H1 (cell line): Measurements from ENCODE around the gene FHIT. TPM values are rescaled to one million over a fixed set of nuclear protein-coding genes. Genes with fewer than 3 reads are reported as not detected.

Source experiments
- CTCF ChIA-PET: fragments of 300-600 bp; sonication (Branson Sonifier 250); formaldehyde crosslinking; loops from one replicate; lab custom pipeline; 2021; ENCODE audit not compliant: partially characterized antibody; lab: Charles Lee
- POLR2A ChIA-PET: fragments of 300-600 bp; sonication (Branson Sonifier 250); formaldehyde crosslinking; loops from one replicate; lab custom pipeline; 2021; ENCODE audit warnings: inconsistent platforms; ENCODE audit not compliant: partially characterized antibody; lab: Charles Lee
- DNase-seq, 2 experiments: peaks; one replicate each; pipeline versions ENCODE4 v3.0.0 to v3.0.0-alpha.2; 2010 to 2022; ENCODE audit warnings: low spot score in 2 of 2, low read depth in 1 of 2, mixed read lengths in 1 of 2
- FAIRE-seq: peaks from 2 replicates; lab custom pipeline; 2011; peaks lifted over from hg19 to GRCh38; lab: Jason Lieb, UNC
- H2AFZ ChIP-seq: 2 replicates; pipeline ENCODE4 v1.8.1; 2012; ENCODE audit warnings: low read length, inconsistent platforms
- H2AK5ac ChIP-seq: 2 replicates; pipeline ENCODE4 v1.6.1; 2013; ENCODE audit warnings: low read depth, low read length
- H2BK120ac ChIP-seq: replicated peaks from 2 replicates; pipeline ENCODE3; 2013; ENCODE audit warnings: low read depth, low read length, inconsistent platforms
- H2BK12ac ChIP-seq: 2 replicates; pipeline ENCODE4 v1.6.1; 2013; ENCODE audit warnings: low read depth, low read length
- H2BK15ac ChIP-seq: 2 replicates; pipeline ENCODE4 v1.6.1; 2013; ENCODE audit warnings: low read length
- H2BK20ac ChIP-seq: 2 replicates; pipeline ENCODE4 v1.6.1; 2013; ENCODE audit warnings: low read length
- H2BK5ac ChIP-seq: 2 replicates; pipeline ENCODE4 v1.6.1; 2013; ENCODE audit warnings: low read depth, low read length
- H3K14ac ChIP-seq: 2 replicates; pipeline ENCODE4 v1.6.1; 2013; ENCODE audit warnings: inconsistent platforms; ENCODE audit not compliant: insufficient read length
- H3K18ac ChIP-seq: 2 replicates; pipeline ENCODE4 v1.6.1; 2013; ENCODE audit warnings: low read length; ENCODE audit errors: extremely low read depth
- H3K23ac ChIP-seq: 2 replicates; pipeline ENCODE4 v1.6.1; 2013; ENCODE audit warnings: inconsistent platforms; ENCODE audit not compliant: insufficient read length
- H3K23me2 ChIP-seq: 2 replicates; pipeline ENCODE4 v1.6.1; 2013; ENCODE audit warnings: low read depth, low read length
- H3K27ac ChIP-seq: 2 replicates; pipeline ENCODE4 v1.6.1; 2011; ENCODE audit warnings: low read depth, low read length, inconsistent platforms
- H3K27me3 ChIP-seq, 4 experiments: replicated peaks in 1 of 4; 1 replicate in 1 of 4; 2 replicates in 3 of 4; pipeline versions ENCODE4 v1.6.1 to v1.8.1; 2011 to 2013; ENCODE audit warnings: low read length in 3 of 4, mild to moderate bottlenecking in 3 of 4, inconsistent platforms in 2 of 4, mixed read lengths in 2 of 4, moderate library complexity in 1 of 4; ENCODE audit not compliant: control insufficient read depth in 3 of 4, insufficient read depth in 3 of 4; ENCODE audit errors: extremely low read depth in 1 of 4
- H3K36me3 ChIP-seq, 4 experiments: 2 replicates each; pipeline versions ENCODE4 v1.6.1 to v1.8.1; 2011 to 2013; ENCODE audit warnings: mild to moderate bottlenecking in 4 of 4, low read length in 3 of 4, moderate library complexity in 2 of 4, control low read depth in 1 of 4, inconsistent platforms in 1 of 4; ENCODE audit not compliant: insufficient read depth in 4 of 4, control insufficient read depth in 2 of 4
- H3K4ac ChIP-seq: replicated peaks from 2 replicates; pipeline ENCODE3; 2013; ENCODE audit warnings: low read length, low read depth, mixed read lengths, inconsistent platforms; ENCODE audit not compliant: insufficient read length
- H3K4me1 ChIP-seq, 4 experiments: replicated peaks in 1 of 4; 1 replicate in 1 of 4; 2 replicates in 3 of 4; pipeline versions ENCODE4 v1.6.1 to v1.8.1; 2011 to 2013; ENCODE audit warnings: low read length in 3 of 4, inconsistent platforms in 2 of 4, mixed read lengths in 1 of 4; ENCODE audit not compliant: insufficient read depth in 4 of 4, control insufficient read depth in 3 of 4
- H3K4me2 ChIP-seq, 2 experiments: 2 replicates each; pipeline versions ENCODE4 v1.6.1 to v1.8.1; 2011 to 2013; ENCODE audit warnings: low read depth in 2 of 2, low read length in 2 of 2, control low read depth in 1 of 2, inconsistent platforms in 1 of 2, mild to moderate bottlenecking in 1 of 2; ENCODE audit not compliant: insufficient read depth in 1 of 2
- H3K4me3 ChIP-seq, 4 experiments: fragments of 200-600, 300-600 bp in 1 of 4; sonication (generic), shearing (Covaris generic), sonication (Bioruptor Twin) in 1 of 4; 2 replicates each; pipeline versions ENCODE4 v1.5.1 to v1.8.1; 2011 to 2016; ENCODE audit warnings: low read length in 4 of 4, low read depth in 3 of 4, control low read depth in 2 of 4, inconsistent platforms in 2 of 4, mild to moderate bottlenecking in 2 of 4, mixed read lengths in 1 of 4, moderate library complexity in 1 of 4; ENCODE audit not compliant: insufficient read depth in 2 of 4; ENCODE audit errors: extremely low read depth in 1 of 4
- H3K56ac ChIP-seq: replicated peaks from 2 replicates; pipeline ENCODE3; 2013; ENCODE audit warnings: low read depth, mild to moderate bottlenecking, mixed read lengths, low read length, inconsistent platforms; ENCODE audit not compliant: insufficient read length
- H3K79me1 ChIP-seq: 2 replicates; pipeline ENCODE4 v1.6.1; 2013; ENCODE audit warnings: low read depth, low read length, control low read depth
- H3K79me2 ChIP-seq, 2 experiments: 2 replicates each; pipeline versions ENCODE4 v1.6.1 to v1.8.1; 2012 to 2013; ENCODE audit warnings: low read length in 2 of 2, mild to moderate bottlenecking in 2 of 2, inconsistent platforms in 1 of 2; ENCODE audit not compliant: insufficient read depth in 2 of 2, control insufficient read depth in 1 of 2
- H3K9ac ChIP-seq, 4 experiments: replicated peaks in 1 of 4; 1 replicate in 1 of 4; 2 replicates in 3 of 4; pipeline versions ENCODE4 v1.6.1 to v1.8.1; 2011 to 2013; ENCODE audit warnings: low read depth in 3 of 4, low read length in 3 of 4, control low read depth in 2 of 4, mild to moderate bottlenecking in 2 of 4, moderate library complexity in 2 of 4, inconsistent platforms in 1 of 4; ENCODE audit errors: extremely low read depth in 1 of 4
- H3K9me3 ChIP-seq, 2 experiments: 2 replicates each; pipeline versions ENCODE4 v1.6.1 to v1.8.1; 2012 to 2013; ENCODE audit warnings: mild to moderate bottlenecking in 2 of 2, moderate library complexity in 2 of 2, control low read depth in 1 of 2, inconsistent platforms in 1 of 2, low read depth in 1 of 2, low read length in 1 of 2, mixed read lengths in 1 of 2; ENCODE audit not compliant: insufficient read depth in 2 of 2
- H4K20me1 ChIP-seq, 2 experiments: replicated peaks in 1 of 2; 2 replicates each; pipeline versions ENCODE3 to v1.8.1; 2011 to 2013; ENCODE audit warnings: inconsistent platforms in 2 of 2, low read length in 2 of 2, mild to moderate bottlenecking in 1 of 2; ENCODE audit not compliant: insufficient read depth in 2 of 2, control insufficient read depth in 1 of 2
- H4K5ac ChIP-seq: 2 replicates; pipeline ENCODE4 v1.6.1; 2013; ENCODE audit warnings: low read length, low read depth, mixed read lengths, inconsistent platforms; ENCODE audit not compliant: insufficient read length
- H4K8ac ChIP-seq: 2 replicates; pipeline ENCODE4 v1.8.0; 2013; ENCODE audit warnings: mild to moderate bottlenecking, moderate library complexity, low read length, inconsistent platforms; ENCODE audit not compliant: insufficient read depth; ENCODE audit errors: extremely low read depth
- H4K91ac ChIP-seq: replicated peaks from 2 replicates; pipeline ENCODE3; 2013; ENCODE audit warnings: low read length, mixed read lengths, inconsistent platforms; ENCODE audit not compliant: insufficient read length
- CHD2 ChIP-seq: IDR thresholded peaks from 2 replicates; pipeline ENCODE4 v1.6.1; 2012; ENCODE audit warnings: low read length, improper control_type of control experiment
- EZH2 ChIP-seq: fragments of 200-600 bp; sonication (generic); IDR thresholded peaks from 2 replicates; pipeline ENCODE4 v1.7.1; 2012; ENCODE audit warnings: low read depth, mild to moderate bottlenecking, moderate library complexity, low read length, inconsistent platforms; ENCODE audit not compliant: severe bottlenecking
- HDAC2 ChIP-seq, 2 experiments: fragments of 300-600 bp in 1 of 2; sonication (generic) in 1 of 2; IDR thresholded peaks; 2 replicates each; pipeline ENCODE4 v1.6.1; 2011 to 2012; ENCODE audit warnings: low read depth in 2 of 2, low read length in 2 of 2, mild to moderate bottlenecking in 2 of 2, moderate library complexity in 2 of 2, borderline replicate concordance in 1 of 2, inconsistent platforms in 1 of 2
- HDAC6 ChIP-seq: IDR thresholded peaks from one replicate; pipeline ENCODE4 v1.7.1; 2012; ENCODE audit warnings: low read depth, mild to moderate bottlenecking, inconsistent platforms, low read length, moderate library complexity
- JUND ChIP-seq: IDR thresholded peaks from 2 replicates; pipeline ENCODE4 v1.6.1; 2011; ENCODE audit warnings: mild to moderate bottlenecking, improper control_type of control experiment, low read length
- MAX ChIP-seq: IDR thresholded peaks from 2 replicates; pipeline ENCODE4 v1.6.1; 2012; ENCODE audit warnings: inconsistent platforms
- NRF1 ChIP-seq: IDR thresholded peaks from 2 replicates; pipeline ENCODE4 v1.6.1; 2011; ENCODE audit warnings: mild to moderate bottlenecking, low read depth, low read length, improper control_type of control experiment
- RXRA ChIP-seq: IDR thresholded peaks from 2 replicates; pipeline ENCODE4 v1.6.1; 2011; ENCODE audit warnings: low read depth, mild to moderate bottlenecking, low read length, moderate library complexity; ENCODE audit not compliant: insufficient read depth
- SAP30 ChIP-seq: fragments of 300-600 bp; sonication (generic); IDR thresholded peaks from 2 replicates; pipeline ENCODE4 v1.7.1; 2012; ENCODE audit warnings: low read length, moderate library complexity, mild to moderate bottlenecking, inconsistent platforms; ENCODE audit not compliant: insufficient read depth, insufficient replicate concordance
- SP4 ChIP-seq: IDR thresholded peaks from 2 replicates; pipeline ENCODE4 v1.6.1; 2012; ENCODE audit warnings: low read length, inconsistent platforms
- SUZ12 ChIP-seq: fragments of 200-600 bp; sonication (generic); IDR thresholded peaks from 2 replicates; pipeline ENCODE4 v1.6.1; 2012; ENCODE audit warnings: mild to moderate bottlenecking, inconsistent platforms, low read length, moderate library complexity, mixed read lengths
- TAF7 ChIP-seq: optimal IDR thresholded peaks from 2 replicates; pipeline ENCODE3; 2011; ENCODE audit warnings: low read depth, mild to moderate bottlenecking, inconsistent platforms, low read length, moderate library complexity, borderline replicate concordance
- TCF12 ChIP-seq: IDR thresholded peaks from 2 replicates; pipeline ENCODE4 v1.6.1; 2011; ENCODE audit warnings: low read depth, mild to moderate bottlenecking, low read length
- ZNF274 ChIP-seq: IDR thresholded peaks from 2 replicates; pipeline ENCODE4 v1.7.0; 2012; ENCODE audit warnings: low read length, borderline replicate concordance; ENCODE audit errors: extremely low read depth
- WGBS, 2 experiments: shearing (Covaris generic) in 1 of 2; methylation state at CpG; one replicate each; pipeline versions ENCODE4 v1.1.6 to v1.1.7; 2013 to 2015; ENCODE audit warnings: low lambda C conversion rate in 2 of 2, mixed read lengths in 2 of 2, inconsistent platforms in 1 of 2, low coverage in 1 of 2, missing lambda C conversion rate in 1 of 2; ENCODE audit not compliant: insufficient replicate concordance in 2 of 2, insufficient coverage in 1 of 2, insufficient read length in 1 of 2; ENCODE audit errors: extremely low coverage in 1 of 2, missing lambda C conversion rate in 1 of 2; 5-methylcytosine and 5-hydroxymethylcytosine counted together
- polyA plus RNA-seq, 7 experiments: library from polyadenylated mRNA; depleted of rRNA in 3 of 7; stranded (reverse) in 5 of 7; unstranded in 2 of 7; fragments of >200 nt in 5 of 7; fragments of 200-250 nt in 2 of 7; gene quantifications; 1 replicate in 5 of 7; 2 replicates in 1 of 7; 4 replicates in 1 of 7; pipeline versions ENCODE4 v1.2.1 to v1.2.3, GENCODE V29; 2011 to 2013; ENCODE audit warnings: missing spikeins in 2 of 7, mixed read lengths in 2 of 7
- total RNA-seq: library from RNA; stranded (reverse); fragmentation: NEBNext Ultra II Directional; extraction: Animal tissue kit (Norgen Biotek cat#: 25700); gene quantifications from 2 replicates; pipeline ENCODE4 v1.2.1, GENCODE V29; 2021

Gene FHIT
- total and polyA plus RNA-seq, 2 of the 8 experiments (the other 6 are each of a cell fraction or from before 2014, with no cell fraction given), result 1.2 to 3.2 TPM

GRCh38 chr3:60917141-60917540, 334.1 kb downstream of the FHIT start:
- POLR2A ChIA-PET, result no interaction called here
- Histone ChIP-seq H3K4me3 (no peak overlapping the region), H2AFZ (no peak overlapping the region), H3K79me2 (no peaks in the 10 kb centered on the region), H2AK5ac (no peak overlapping the region), H2BK120ac (no peak overlapping the region), H2BK5ac (no peak overlapping the region), H4K5ac (no peak overlapping the region), H3K56ac (no peak overlapping the region), H3K18ac (no peak overlapping the region), H3K9me3 (peaks cover 4 to 7% of the 10 kb centered on the region in 2 experiments; a peak in 1 of 4 replicates), H3K4ac (no peak overlapping the region), H3K23ac (no peak overlapping the region), H3K36me3 (no peaks in the 10 kb centered on the region), H3K4me2 (no peak overlapping the region), H3K14ac (no peak overlapping the region), H2BK20ac (no peak overlapping the region), H3K27me3 (no peaks in the 10 kb centered on the region), H4K8ac (no peak overlapping the region; the same call in 1 of the 2 replicates), H3K23me2 (no peaks in the 10 kb centered on the region), H4K20me1 (no peaks in the 10 kb centered on the region), H2BK12ac (no peak overlapping the region), H3K79me1 (no peaks in the 10 kb centered on the region), H3K4me1 (no peaks in the 10 kb centered on the region), H3K9ac (no peak overlapping the region), H2BK15ac (no peak overlapping the region), H4K91ac (no peak overlapping the region), H3K27ac (no peak overlapping the region)
- WGBS, 2 experiments, result 94% methylated on average over 1 of the region's 1 CpG; no CpG with 5 or more reads in 1 of the 2 experiments
- CTCF ChIA-PET, result interaction anchor here (1.5 kb wide), 1 partner anchor 162 kb away, joined by 3 read pairs; no protein-coding TSS in a partner anchor
- FAIRE-seq, result no peak
- no peak for DNase-seq
- TF ChIP-seq ZNF274, result no peak
- TF ChIP-seq MAX, result no peak
- TF ChIP-seq CHD2, result no peak
- TF ChIP-seq EZH2, result no peak
- TF ChIP-seq TAF7, result no peak
- no peak for TF ChIP-seq HDAC2 (IDR thresholded peaks at IDR 0.05; ENCODE audit: borderline replicate concordance in 1 of 2, low read depth in 2 of 2, low read length in 2 of 2)
- TF ChIP-seq SAP30, result no peak
- TF ChIP-seq RXRA, result no peak
- TF ChIP-seq TCF12, result no peak
- no peak for TF ChIP-seq JUND
- TF ChIP-seq SUZ12, result no peak
- TF ChIP-seq SP4, result no peak
- TF ChIP-seq HDAC6, result no peak
- no peak for TF ChIP-seq NRF1
